ENCODE results near the gene ALK. TPM values are rescaled to one million over a fixed set of nuclear protein-coding genes. Genes with fewer than 3 reads are reported as not detected.
"Not testable (repeated sequence)": the region's sequence is repeated elsewhere in the genome, so short reads cannot be mapped to it uniquely, and the experiment has no call there.

Gene ALK
- total RNA-seq, 1 donor = under 0.01 TPM

- no peak for DNase-seq (ENCODE audit: insufficient read length, low spot score, missing footprints)
- no peak overlapping the region for H3K4me3 ChIP-seq (ENCODE audit: insufficient read depth, low read length)
- H4K20me1 ChIP-seq (ENCODE audit: insufficient read depth, low read length) = no peaks in the 10 kb centered on the region
- peaks cover 8% of the 10 kb centered on the region for H3K27me3 ChIP-seq (ENCODE audit: insufficient read depth, low read length)
- H3K79me2 ChIP-seq (ENCODE audit: insufficient read depth, low read length) = no peaks in the 10 kb centered on the region
- no peaks in the 10 kb centered on the region for H3K9me3 ChIP-seq (ENCODE audit: low read depth, low read length)
- no peak overlapping the region for H3K27ac ChIP-seq (ENCODE audit: low read depth, low read length)
- peak overlapping the region; percentile 22 for H3K4me2 ChIP-seq (ENCODE audit: insufficient read depth, low read length)
- H2AFZ ChIP-seq (ENCODE audit: low read length) = no peak overlapping the region
- H3K36me3 ChIP-seq (ENCODE audit: insufficient read depth, low read length) = no peaks in the 10 kb centered on the region
- peaks cover 3% of the 10 kb centered on the region for H3K4me1 ChIP-seq (ENCODE audit: insufficient read depth, low read length)
- TF ChIP-seq, protein P1, sequence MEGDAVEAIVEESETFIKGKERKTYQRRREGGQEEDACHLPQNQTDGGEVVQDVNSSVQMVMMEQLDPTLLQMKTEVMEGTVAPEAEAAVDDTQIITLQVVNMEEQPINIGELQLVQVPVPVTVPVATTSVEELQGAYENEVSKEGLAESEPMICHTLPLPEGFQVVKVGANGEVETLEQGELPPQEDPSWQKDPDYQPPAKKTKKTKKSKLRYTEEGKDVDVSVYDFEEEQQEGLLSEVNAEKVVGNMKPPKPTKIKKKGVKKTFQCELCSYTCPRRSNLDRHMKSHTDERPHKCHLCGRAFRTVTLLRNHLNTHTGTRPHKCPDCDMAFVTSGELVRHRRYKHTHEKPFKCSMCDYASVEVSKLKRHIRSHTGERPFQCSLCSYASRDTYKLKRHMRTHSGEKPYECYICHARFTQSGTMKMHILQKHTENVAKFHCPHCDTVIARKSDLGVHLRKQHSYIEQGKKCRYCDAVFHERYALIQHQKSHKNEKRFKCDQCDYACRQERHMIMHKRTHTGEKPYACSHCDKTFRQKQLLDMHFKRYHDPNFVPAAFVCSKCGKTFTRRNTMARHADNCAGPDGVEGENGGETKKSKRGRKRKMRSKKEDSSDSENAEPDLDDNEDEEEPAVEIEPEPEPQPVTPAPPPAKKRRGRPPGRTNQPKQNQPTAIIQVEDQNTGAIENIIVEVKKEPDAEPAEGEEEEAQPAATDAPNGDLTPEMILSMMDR (IDR thresholded peaks at IDR 0.05; ENCODE audit: extremely low read depth, low read depth, low read length) = no peak
These were observed 662.2 kb downstream of the ALK start for GRCh38 chr2:29259221-29259620.

DNA sequence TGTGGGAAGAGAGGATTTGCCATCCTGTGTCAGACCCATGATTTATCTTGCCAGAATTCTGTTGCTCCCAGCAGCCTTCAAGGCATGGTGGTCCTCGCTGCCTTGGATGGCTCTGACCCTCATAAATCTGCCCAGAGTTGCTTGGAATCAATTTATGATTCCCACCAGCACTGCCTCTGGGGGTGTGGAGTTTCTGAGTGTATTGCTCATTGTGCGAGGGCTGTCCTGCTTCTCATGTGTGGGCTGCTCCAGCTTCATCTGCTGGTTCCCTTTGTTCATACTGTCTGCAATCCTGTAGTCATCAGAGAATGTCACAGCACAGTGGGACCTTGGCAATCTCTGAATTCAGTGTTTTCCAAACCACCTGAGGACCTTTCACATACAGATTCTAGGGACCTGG is 666.4 kb downstream of the ALK start:
- TF ChIP-seq, protein P1 (IDR thresholded peaks at IDR 0.05; ENCODE audit: extremely low read depth, low read depth, low read length) = no peak
- Histone ChIP-seq H3K4me3 (ENCODE audit: insufficient read depth, low read length) (no peak overlapping the region), H2AFZ (ENCODE audit: low read length) (no peak overlapping the region), H3K27ac (ENCODE audit: low read depth, low read length) (no peak overlapping the region), H3K27me3 (ENCODE audit: insufficient read depth, low read length) (peaks cover 8% of the 10 kb centered on the region), H3K9me3 (ENCODE audit: low read depth, low read length) (no peaks in the 10 kb centered on the region), H3K4me2 (ENCODE audit: insufficient read depth, low read length) (no peak overlapping the region), H4K20me1 (ENCODE audit: insufficient read depth, low read length) (no peaks in the 10 kb centered on the region), H3K36me3 (ENCODE audit: insufficient read depth, low read length) (no peaks in the 10 kb centered on the region), H3K4me1 (ENCODE audit: insufficient read depth, low read length) (peaks cover 4% of the 10 kb centered on the region), H3K79me2 (ENCODE audit: insufficient read depth, low read length) (no peaks in the 10 kb centered on the region)
- no peak for DNase-seq (ENCODE audit: insufficient read length, low spot score, missing footprints)

DNA sequence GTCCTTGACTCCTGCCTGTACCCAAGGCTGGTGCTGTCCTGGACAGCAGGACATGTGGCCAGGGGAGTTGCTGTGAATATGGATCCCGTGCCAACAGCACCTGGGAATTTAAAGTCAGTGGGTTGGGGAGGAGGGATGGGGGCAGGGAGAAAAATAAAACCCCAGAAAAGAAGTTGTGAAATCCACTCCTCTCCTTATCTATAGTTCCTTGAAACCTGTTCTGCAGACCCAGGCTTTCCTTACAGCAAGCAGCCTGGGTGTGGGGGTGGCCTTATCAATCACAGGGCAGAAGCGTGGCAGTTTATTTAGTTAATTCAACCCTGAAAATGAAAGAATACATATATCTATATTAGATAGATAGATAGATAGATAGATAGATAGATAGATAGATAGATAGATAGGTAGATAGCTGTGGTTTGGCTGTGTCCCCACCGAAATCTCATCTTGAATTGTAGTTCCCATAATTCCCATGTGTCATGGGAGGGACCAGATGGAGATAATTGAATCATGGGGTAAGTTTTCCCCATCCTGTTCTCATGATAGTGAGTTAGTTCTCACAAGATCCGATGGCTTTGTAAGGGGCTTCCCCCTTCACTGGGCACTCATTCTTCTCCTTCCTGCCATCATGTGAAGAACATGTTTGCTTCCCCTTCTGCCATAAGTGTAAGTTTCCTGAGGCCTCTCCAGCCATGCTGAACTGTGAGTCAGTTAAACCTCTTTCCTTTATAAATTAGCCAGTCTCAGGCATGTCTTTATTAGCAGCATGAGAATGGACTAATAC is 667.7 kb downstream of the ALK start:
- peak; percentile 42 for DNase-seq (ENCODE audit: insufficient read length, low spot score, missing footprints)
- not testable (repeated sequence) for H3K79me2 ChIP-seq (ENCODE audit: insufficient read depth, low read length); H3K36me3 ChIP-seq (ENCODE audit: insufficient read depth, low read length); H3K27ac ChIP-seq (ENCODE audit: low read depth, low read length); H3K4me2 ChIP-seq (ENCODE audit: insufficient read depth, low read length); H3K27me3 ChIP-seq (ENCODE audit: insufficient read depth, low read length); H4K20me1 ChIP-seq (ENCODE audit: insufficient read depth, low read length); H3K4me3 ChIP-seq (ENCODE audit: insufficient read depth, low read length); H2AFZ ChIP-seq (ENCODE audit: low read length); H3K9me3 ChIP-seq (ENCODE audit: low read depth, low read length); H3K4me1 ChIP-seq (ENCODE audit: insufficient read depth, low read length)

DNA sequence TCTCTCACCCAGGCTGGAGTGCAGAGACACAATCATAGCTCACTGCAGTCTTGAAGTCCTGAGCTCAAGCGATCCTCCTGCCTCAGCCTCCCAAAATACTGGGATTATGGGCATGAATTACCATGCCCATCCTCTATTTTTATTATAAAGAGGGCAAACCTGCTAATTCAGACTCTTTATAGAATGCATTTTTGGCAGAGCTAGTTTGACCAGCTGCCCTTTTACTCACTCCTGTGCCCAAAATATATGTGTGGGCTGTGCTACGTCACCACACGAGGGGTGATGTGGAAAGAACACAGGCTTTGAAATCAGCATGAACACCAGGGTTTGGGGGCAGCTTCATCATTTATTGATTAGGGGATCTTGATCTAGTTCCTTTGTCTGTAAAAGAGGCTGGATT is 668.4 kb downstream of the ALK start:
- Histone ChIP-seq H4K20me1 (ENCODE audit: insufficient read depth, low read length) (no peaks in the 10 kb centered on the region), H3K27me3 (ENCODE audit: insufficient read depth, low read length) (peaks cover 8% of the 10 kb centered on the region), H3K4me2 (ENCODE audit: insufficient read depth, low read length) (no peak overlapping the region), H3K36me3 (ENCODE audit: insufficient read depth, low read length) (no peaks in the 10 kb centered on the region), H3K4me1 (ENCODE audit: insufficient read depth, low read length) (peaks cover 4% of the 10 kb centered on the region), H3K27ac (ENCODE audit: low read depth, low read length) (no peak overlapping the region), H3K4me3 (ENCODE audit: insufficient read depth, low read length) (no peak overlapping the region), H3K9me3 (ENCODE audit: low read depth, low read length) (no peaks in the 10 kb centered on the region), H3K79me2 (ENCODE audit: insufficient read depth, low read length) (no peaks in the 10 kb centered on the region), H2AFZ (ENCODE audit: low read length) (no peak overlapping the region)
- TF ChIP-seq, protein P1 (IDR thresholded peaks at IDR 0.05; ENCODE audit: extremely low read depth, low read depth, low read length) = no peak
- peak; percentile 87 for DNase-seq (ENCODE audit: insufficient read length, low spot score, missing footprints)

Data from osteoblast (primary cell).